TTC549 (cell line): ENCODE results near the gene HBG2.
"Not testable (repeated sequence)": the region's sequence is repeated elsewhere in the genome, so short reads cannot be mapped to it uniquely, and the experiment has no call there.

Experiments used
- FAIRE-seq: peaks from 2 replicates; lab custom pipeline; 2012; peaks lifted over from hg19 to GRCh38; lab: Jason Lieb, UNC

The HBG2 gene

GRCh38 chr11:5281596-5281995 is 27.0 kb upstream of the HBG2 start:
- no peak for FAIRE-seq

DNA sequence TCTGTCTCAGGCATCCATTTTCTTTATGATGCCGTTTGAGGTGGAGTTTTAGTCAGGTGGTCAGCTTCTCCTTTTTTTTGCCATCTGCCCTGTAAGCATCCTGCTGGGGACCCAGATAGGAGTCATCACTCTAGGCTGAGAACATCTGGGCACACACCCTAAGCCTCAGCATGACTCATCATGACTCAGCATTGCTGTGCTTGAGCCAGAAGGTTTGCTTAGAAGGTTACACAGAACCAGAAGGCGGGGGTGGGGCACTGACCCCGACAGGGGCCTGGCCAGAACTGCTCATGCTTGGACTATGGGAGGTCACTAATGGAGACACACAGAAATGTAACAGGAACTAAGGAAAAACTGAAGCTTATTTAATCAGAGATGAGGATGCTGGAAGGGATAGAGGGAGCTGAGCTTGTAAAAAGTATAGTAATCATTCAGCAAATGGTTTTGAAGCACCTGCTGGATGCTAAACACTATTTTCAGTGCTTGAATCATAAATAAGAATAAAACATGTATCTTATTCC is 26.1 kb upstream of the HBG2 start:
- FAIRE-seq, result no peak

- no peak for FAIRE-seq
Observed at GRCh38 chr11:5279471-5280090, 25.0 kb upstream of the HBG2 start.

DNA sequence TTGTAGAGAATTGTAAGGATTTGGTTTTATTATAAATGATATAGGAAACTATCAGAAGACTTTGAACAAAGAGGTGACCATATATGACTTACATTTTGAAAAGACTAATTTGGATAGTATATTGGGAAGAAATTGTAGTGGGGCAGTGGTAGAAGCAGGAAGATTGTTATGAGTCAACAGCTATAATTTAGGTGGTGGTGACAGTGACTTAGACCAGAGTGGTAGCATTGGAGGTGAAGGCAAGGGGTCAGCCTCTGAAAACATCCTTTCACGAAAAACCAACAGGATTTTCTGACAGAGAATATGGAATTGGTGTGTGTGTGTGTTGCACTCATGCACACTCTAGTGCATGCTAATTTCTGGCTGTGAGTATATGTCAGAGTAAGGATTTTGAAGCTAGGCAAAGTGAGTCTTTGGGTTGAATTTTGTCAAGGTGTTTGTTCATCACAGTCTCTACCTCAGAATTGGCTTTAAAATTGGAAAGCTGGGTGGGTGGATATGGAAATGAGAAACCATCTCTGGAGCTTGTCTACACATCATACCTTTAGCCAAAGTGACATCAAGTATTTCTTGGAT is 23.3 kb upstream of the HBG2 start:
- FAIRE-seq, result no peak

- no peak for FAIRE-seq
Observed at GRCh38 chr11:5276697-5277096, 22.1 kb upstream of the HBG2 start.

- FAIRE-seq, result no peak
Observed at GRCh38 chr11:5275369-5276110, 21.0 kb upstream of the HBG2 start.

GRCh38 chr11:5274395-5274794 is 19.8 kb upstream of the HBG2 start:
- FAIRE-seq, result no peak

DNA sequence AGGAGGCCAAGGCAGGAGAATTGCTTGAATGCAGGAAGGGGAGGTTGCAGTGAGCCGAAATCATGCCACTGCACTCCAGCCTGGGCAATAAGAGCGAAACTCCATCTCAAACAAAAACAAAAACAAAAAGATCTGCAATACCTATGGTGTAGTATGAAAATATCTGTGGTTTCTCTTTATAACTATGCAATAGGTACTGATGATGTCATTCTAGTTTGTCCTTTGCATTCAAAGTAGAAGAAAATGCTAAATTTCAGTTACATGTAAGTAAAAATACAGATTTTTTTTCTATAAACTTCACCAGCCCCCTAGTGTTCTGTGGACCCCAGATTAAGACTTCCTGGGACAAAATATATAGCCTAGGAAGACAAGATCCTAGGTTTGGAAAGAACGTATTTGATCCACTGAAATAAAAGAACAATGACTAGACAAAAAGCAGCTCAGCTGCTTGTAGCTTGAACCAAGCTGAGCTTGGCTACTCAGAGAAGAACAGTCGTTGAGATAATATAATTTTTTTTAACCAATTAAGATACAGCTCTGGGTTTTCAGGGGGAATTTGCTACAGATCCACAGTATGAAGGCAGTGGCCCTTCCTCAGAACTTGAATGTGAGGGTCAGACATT is 17.9 kb upstream of the HBG2 start:
- no peak for FAIRE-seq

- no peak for FAIRE-seq
Observed at GRCh38 chr11:5269715-5270147, 15.2 kb upstream of the HBG2 start, which contains the start of gene HBE1. Gene HBE1, minus strand, starts transcription at chr11:5269945. Its CDS starts 55 bp downstream, at chr11:5269890.

GRCh38 chr11:5267033-5267563 is 12.5 kb upstream of the HBG2 start:
- no peak for FAIRE-seq

GRCh38 chr11:5266609-5267008 is 12.0 kb upstream of the HBG2 start:
- no peak for FAIRE-seq

DNA sequence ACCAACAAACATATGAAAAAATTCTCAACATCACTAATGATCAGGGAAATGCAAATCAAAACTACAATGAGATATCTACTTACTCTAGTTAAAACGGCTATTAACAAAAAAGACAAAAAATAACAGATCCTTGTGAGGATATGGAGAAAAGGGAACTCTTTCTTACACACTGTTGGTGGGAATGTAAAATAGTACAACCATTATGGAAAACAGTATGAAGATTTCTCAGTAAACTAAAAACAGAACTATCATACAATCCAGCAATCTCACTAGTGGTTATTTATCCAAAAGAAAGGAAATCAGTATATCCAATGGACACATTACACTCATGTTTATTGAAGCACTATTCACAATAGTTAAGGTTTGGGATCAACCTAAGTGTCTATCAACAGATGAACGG is 11.3 kb upstream of the HBG2 start:
- no peak for FAIRE-seq

GRCh38 chr11:5258543-5259262 is 4.1 kb upstream of the HBG2 start:
- FAIRE-seq, result no peak

DNA sequence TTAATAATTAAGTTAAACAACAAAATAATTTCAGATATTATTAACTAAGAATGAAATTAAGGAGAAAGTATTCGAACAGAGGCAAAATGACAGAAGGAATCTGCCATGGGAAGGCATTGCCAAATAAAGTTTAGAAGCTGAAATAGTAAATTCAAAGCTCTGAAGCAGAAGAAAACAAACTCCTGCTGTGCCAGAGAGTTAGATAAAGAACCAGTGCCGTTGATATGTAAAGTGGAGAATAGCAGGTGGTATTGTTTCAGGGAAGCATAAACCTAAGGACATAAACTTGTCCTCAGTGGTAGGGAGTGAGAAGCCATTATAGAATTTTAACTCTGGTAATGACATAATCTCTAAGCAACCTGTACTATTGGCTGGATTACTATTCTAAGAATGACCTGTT is 2.7 kb upstream of the HBG2 start:
- no peak for FAIRE-seq

GRCh38 chr11:5254023-5254422 is 558 bp downstream of the HBG2 start:
- not testable (repeated sequence) for FAIRE-seq

DNA sequence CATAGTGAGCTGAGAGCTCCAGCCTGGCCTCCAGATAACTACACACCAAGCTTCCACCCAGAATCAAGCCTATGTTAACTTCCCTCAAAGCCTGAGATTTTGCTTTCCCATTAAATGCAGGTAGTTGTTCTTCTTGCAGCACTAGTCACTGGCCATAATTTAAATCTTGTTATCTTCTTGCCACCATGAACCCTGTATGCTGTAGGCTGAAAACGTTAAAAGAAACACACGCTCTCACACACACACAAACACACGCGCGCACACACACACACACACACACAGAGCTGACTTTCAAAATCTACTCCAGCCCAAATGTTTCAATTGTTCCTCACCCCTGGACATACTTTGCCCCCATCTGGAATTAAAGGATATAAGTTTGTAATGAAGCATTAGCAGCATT is 1.1 kb downstream of the HBG2 start:
- FAIRE-seq, result not testable (repeated sequence)

GRCh38 chr11:5252919-5253265 is 1.7 kb downstream of the HBG2 start:
- FAIRE-seq, result no peak

GRCh38 chr11:5252192-5252918 is 2.2 kb downstream of the HBG2 start:
- no peak for FAIRE-seq

DNA sequence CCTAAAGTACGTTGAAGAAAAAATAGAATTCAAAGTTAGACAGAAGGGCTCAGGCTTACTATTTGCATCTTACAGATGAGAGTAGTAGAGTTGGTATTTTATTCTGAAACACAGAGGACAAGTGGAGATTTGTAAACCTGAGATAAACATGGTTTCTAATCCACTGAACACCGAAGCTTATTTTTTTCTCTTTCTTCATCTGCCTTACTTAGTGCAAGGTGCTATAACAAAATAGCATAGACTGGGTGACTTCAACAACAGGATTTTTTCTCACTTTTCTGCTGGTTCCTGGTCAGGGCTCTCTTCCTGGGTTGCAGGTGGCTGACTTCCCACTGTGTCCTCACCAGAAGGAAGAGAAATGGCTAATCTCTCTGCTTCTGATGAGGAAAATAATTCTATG is 2.8 kb downstream of the HBG2 start:
- no peak for FAIRE-seq

- FAIRE-seq, result no peak
Observed at GRCh38 chr11:5250543-5251204, 3.9 kb downstream of the HBG2 start.
